Lower leg skin (tissue), 3 donors: ENCODE data around the gene PTBP3.

Experiments
- CTCF ChIP-seq, 3 donors: fragments of 450-650 bp; IDR thresholded peaks; one replicate each; pipeline ENCODE4 v1.5.1; 2016; ENCODE audit warnings: antibody characterized with exemption in 3 of 3, mild to moderate bottlenecking in 3 of 3, moderate library complexity in 2 of 3
- POLR2A ChIP-seq, 2 donors: fragments of 450-650 bp; IDR thresholded peaks; one replicate each; pipeline ENCODE4 v1.6.1; 2016 to 2017; ENCODE audit warnings: antibody characterized with exemption in 2 of 2, mild to moderate bottlenecking in 1 of 2, moderate library complexity in 1 of 2

GRCh38 chr9:112242147-112242804, 91.1 kb downstream of the PTBP3 start:
- no peak for TF ChIP-seq CTCF (IDR thresholded peaks at IDR 0.05)
- no peak for TF ChIP-seq POLR2A (IDR thresholded peaks at IDR 0.05)
